H9 (cell line): ENCODE data around the gene SLC15A3. TPM values are rescaled to one million over a fixed set of nuclear protein-coding genes. Genes with fewer than 3 reads are reported as not detected.

Source experiments
- DNase-seq: peaks from one replicate; pipeline ENCODE4 v3.0.0-alpha.2; 2017
- H2AFZ ChIP-seq: one replicate; pipeline ENCODE4 v1.6.1; 2013; ENCODE audit warnings: mild to moderate bottlenecking, low read length, control low read depth, moderate library complexity
- H2AK5ac ChIP-seq: 2 replicates; pipeline ENCODE4 v1.6.1; 2013; ENCODE audit warnings: low read length, control low read depth, mixed read lengths; ENCODE audit not compliant: insufficient read length
- H2BK120ac ChIP-seq: one replicate; pipeline ENCODE4 v1.6.1; 2013; ENCODE audit warnings: low read depth, mild to moderate bottlenecking, low read length, control low read depth, inconsistent platforms; ENCODE audit not compliant: poor library complexity, severe bottlenecking
- H2BK12ac ChIP-seq: 2 replicates; pipeline ENCODE4 v1.6.1; 2013; ENCODE audit warnings: low read length, control low read depth, mixed read lengths, low read depth; ENCODE audit not compliant: insufficient read length
- H2BK15ac ChIP-seq: 2 replicates; pipeline ENCODE4 v1.6.1; 2013; ENCODE audit warnings: low read depth, low read length, control low read depth
- H2BK20ac ChIP-seq: one replicate; pipeline ENCODE4 v1.6.1; 2013; ENCODE audit warnings: low read depth, mild to moderate bottlenecking, low read length, control low read depth, inconsistent platforms; ENCODE audit not compliant: poor library complexity, severe bottlenecking
- H2BK5ac ChIP-seq: 2 replicates; pipeline ENCODE4 v1.6.1; 2013; ENCODE audit warnings: low read length, control low read depth, mixed read lengths; ENCODE audit not compliant: insufficient read length
- H3K14ac ChIP-seq: 2 replicates; pipeline ENCODE4 v1.6.1; 2013; ENCODE audit warnings: low read length, control low read depth; ENCODE audit not compliant: insufficient read depth
- H3K18ac ChIP-seq: 2 replicates; pipeline ENCODE4 v1.6.1; 2013; ENCODE audit warnings: low read depth, mild to moderate bottlenecking, mixed read lengths, low read length, control low read depth; ENCODE audit not compliant: insufficient read length
- H3K23ac ChIP-seq: 2 replicates; pipeline ENCODE4 v1.6.1; 2013; ENCODE audit warnings: low read length, control low read depth, mixed read lengths, low read depth; ENCODE audit not compliant: insufficient read length
- H3K23me2 ChIP-seq: 2 replicates; pipeline ENCODE4 v1.6.1; 2013; ENCODE audit warnings: low read depth, mild to moderate bottlenecking, mixed read lengths, low read length, control low read depth; ENCODE audit not compliant: insufficient read length, poor library complexity, severe bottlenecking
- H3K27ac ChIP-seq: 2 replicates; pipeline ENCODE4 v1.5.1; 2013; ENCODE audit warnings: low read length, control low read depth, mixed read lengths, low read depth; ENCODE audit not compliant: insufficient read length
- H3K27me3 ChIP-seq: 2 replicates; pipeline ENCODE4 v1.6.1; 2013; ENCODE audit warnings: low read length, control low read depth, inconsistent platforms; ENCODE audit not compliant: insufficient read depth
- H3K4ac ChIP-seq: 2 replicates; pipeline ENCODE4 v1.6.1; 2013; ENCODE audit warnings: low read depth, mild to moderate bottlenecking, control low read depth, inconsistent platforms, low read length, moderate library complexity
- H3K4me1 ChIP-seq: 2 replicates; pipeline ENCODE4 v1.6.1; 2013; ENCODE audit warnings: low read length, control low read depth, inconsistent platforms; ENCODE audit not compliant: insufficient read depth
- H3K4me2 ChIP-seq: 2 replicates; pipeline ENCODE4 v1.6.1; 2013; ENCODE audit warnings: low read length, control low read depth, mixed read lengths; ENCODE audit not compliant: insufficient read length, insufficient read depth
- H3K56ac ChIP-seq: 2 replicates; pipeline ENCODE4 v1.6.1; 2013; ENCODE audit warnings: low read depth, mild to moderate bottlenecking, mixed read lengths, low read length, control low read depth; ENCODE audit not compliant: insufficient read length
- H3K79me1 ChIP-seq: 2 replicates; pipeline ENCODE4 v1.6.1; 2013; ENCODE audit warnings: low read depth, mild to moderate bottlenecking, moderate library complexity, low read length, control low read depth, inconsistent platforms; ENCODE audit not compliant: insufficient read depth, poor library complexity, severe bottlenecking
- H3K79me2 ChIP-seq: 2 replicates; pipeline ENCODE4 v1.6.1; 2013; ENCODE audit warnings: low read length, control low read depth, inconsistent platforms; ENCODE audit not compliant: insufficient read depth
- H3K9ac ChIP-seq: 2 replicates; pipeline ENCODE4 v1.6.1; 2013; ENCODE audit warnings: low read length, control low read depth, mixed read lengths; ENCODE audit not compliant: insufficient read length; ENCODE audit errors: extremely low read depth
- H3K9me3 ChIP-seq: one replicate; pipeline ENCODE4 v1.6.1; 2013; ENCODE audit warnings: low read depth, low read length, inconsistent platforms; ENCODE audit not compliant: control insufficient read depth
- H3T11ph ChIP-seq: one replicate; pipeline ENCODE4 v1.6.1; 2013; ENCODE audit warnings: mild to moderate bottlenecking, low read length, control low read depth, inconsistent platforms
- H4K20me1 ChIP-seq: one replicate; pipeline ENCODE4 v1.6.1; 2013; ENCODE audit not compliant: control insufficient read depth, insufficient read length, insufficient read depth
- H4K5ac ChIP-seq: 2 replicates; pipeline ENCODE4 v1.6.1; 2013; ENCODE audit warnings: low read depth, mild to moderate bottlenecking, mixed read lengths, low read length, control low read depth; ENCODE audit not compliant: insufficient read length
- H4K8ac ChIP-seq: replicated peaks from 2 replicates; pipeline ENCODE4 v1.6.1; 2013; ENCODE audit warnings: low read length, control low read depth, mixed read lengths, low read depth; ENCODE audit not compliant: insufficient read length
- H4K91ac ChIP-seq: 2 replicates; pipeline ENCODE4 v1.6.1; 2013; ENCODE audit warnings: low read depth, mild to moderate bottlenecking, moderate library complexity, mixed read lengths, low read length, control low read depth; ENCODE audit not compliant: insufficient read length
- H3K27ac Mint-ChIP-seq, 3 experiments: 2 replicates in 2 of 3; 3 replicates in 1 of 3; pipeline ENCODE4 v1.8.0; 2020 to 2021; ENCODE audit warnings: mixed read lengths in 3 of 3, mild to moderate bottlenecking in 1 of 3, moderate library complexity in 1 of 3
- H3K27me3 Mint-ChIP-seq: 2 replicates; pipeline ENCODE4 v1.8.0; 2021; ENCODE audit warnings: low read depth, mild to moderate bottlenecking, moderate library complexity, mixed read lengths
- H3K36me3 Mint-ChIP-seq, 3 experiments: 2 replicates in 2 of 3; 3 replicates in 1 of 3; pipeline ENCODE4 v1.8.0; 2020 to 2021; ENCODE audit warnings: low read depth in 3 of 3, mixed read lengths in 3 of 3; ENCODE audit not compliant: insufficient read depth in 1 of 3
- H3K4me1 Mint-ChIP-seq, 2 experiments: 2 replicates each; pipeline ENCODE4 v1.8.0; 2020; ENCODE audit warnings: mixed read lengths in 2 of 2
- H3K4me3 Mint-ChIP-seq, 2 experiments: 2 replicates in 1 of 2; 3 replicates in 1 of 2; pipeline ENCODE4 v1.8.0; 2020 to 2021; ENCODE audit warnings: mild to moderate bottlenecking in 2 of 2, mixed read lengths in 2 of 2, moderate library complexity in 1 of 2
- H3K9me3 Mint-ChIP-seq, 2 experiments: 2 replicates in 1 of 2; 3 replicates in 1 of 2; pipeline ENCODE4 v1.8.0; 2020; ENCODE audit warnings: mild to moderate bottlenecking in 2 of 2, mixed read lengths in 2 of 2, moderate library complexity in 1 of 2
- WGBS: extraction: QIAGEN DNeasy Blood & Tissue Kit; methylation state at CpG from one replicate; pipeline ENCODE4 v1.1.7; 2013; ENCODE audit warnings: missing lambda C conversion rate, low lambda C conversion rate, mixed read lengths; ENCODE audit not compliant: insufficient read length; ENCODE audit errors: extremely low coverage; 5-methylcytosine and 5-hydroxymethylcytosine counted together
- total RNA-seq: library from RNA; stranded (reverse); gene quantifications from 2 replicates; pipeline ENCODE4 v1.2.1, GENCODE V29; 2021
- TF ChIP-seq, protein P1 (sequence below): fragments of 200-600 bp; sonication (generic); conservative IDR thresholded peaks from 3 replicates; pipeline ENCODE4 v1.8.0; 2021; ENCODE audit warnings: antibody characterized with exemption, mild to moderate bottlenecking

The SLC15A3 gene
- total RNA-seq, 1 experiment from 2014 or later: 7.0 TPM

DNA sequence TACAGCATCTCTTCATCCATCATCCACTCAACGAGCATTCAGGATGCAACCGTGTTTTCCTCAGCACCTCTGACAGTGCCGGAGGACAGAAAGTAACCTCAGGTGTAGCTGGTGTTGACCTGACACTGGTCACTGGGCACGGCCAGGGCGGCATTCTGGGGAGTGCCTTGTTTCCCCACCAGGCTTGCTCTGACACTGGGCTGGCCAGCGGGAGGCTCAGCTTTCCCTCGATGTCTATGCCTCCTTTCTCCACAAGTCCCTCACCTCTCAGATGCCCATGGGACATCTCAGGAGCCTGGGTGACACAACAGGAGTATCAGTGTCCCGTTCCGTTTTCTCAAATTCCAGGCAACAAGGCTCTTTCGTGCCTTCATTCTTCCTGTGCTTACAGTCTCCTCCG lies 48.5 kb upstream of the SLC15A3 start:
- Histone ChIP-seq H3K23me2 (no peaks in the 10 kb centered on the region), H3K27me3 (peaks cover 7% of the 10 kb centered on the region; the same call in 1 of the 2 replicates), H3K18ac (no peak overlapping the region), H3K9ac (no peak overlapping the region), H2BK5ac (no peak overlapping the region), H4K8ac (no peak overlapping the region), H3K56ac (no peak overlapping the region), H3K14ac (no peak overlapping the region), H3K79me2 (no peaks in the 10 kb centered on the region), H3K4me1 (no peaks in the 10 kb centered on the region), H2BK12ac (no peak overlapping the region), H3K23ac (no peak overlapping the region), H3K4me2 (no peak overlapping the region), H2BK120ac (no peak overlapping the region), H4K91ac (no peak overlapping the region), H2BK15ac (no peak overlapping the region), H4K20me1 (no peaks in the 10 kb centered on the region), H2AFZ (no peak overlapping the region), H3T11ph (no peak overlapping the region), H4K5ac (no peak overlapping the region), H2BK20ac (no peak overlapping the region), H3K9me3 (no peaks in the 10 kb centered on the region), H3K4ac (no peak overlapping the region), H3K79me1 (no peaks in the 10 kb centered on the region), H3K27ac (no peak overlapping the region), H2AK5ac (no peak overlapping the region)
- Mint-ChIP-seq H3K36me3 (no peaks in the 10 kb centered on the region), H3K4me3 (no peak overlapping the region), H3K27ac (no peak overlapping the region), H3K27me3 (peaks cover 64% of the 10 kb centered on the region), H3K4me1 (peaks cover 8 to 16% of the 10 kb centered on the region in 2 experiments), H3K9me3 (no peaks in the 10 kb centered on the region)
- DNase-seq: no peak
- no CpG with 5 or more reads among the region's 11 CpGs for WGBS
- TF ChIP-seq, protein P1, sequence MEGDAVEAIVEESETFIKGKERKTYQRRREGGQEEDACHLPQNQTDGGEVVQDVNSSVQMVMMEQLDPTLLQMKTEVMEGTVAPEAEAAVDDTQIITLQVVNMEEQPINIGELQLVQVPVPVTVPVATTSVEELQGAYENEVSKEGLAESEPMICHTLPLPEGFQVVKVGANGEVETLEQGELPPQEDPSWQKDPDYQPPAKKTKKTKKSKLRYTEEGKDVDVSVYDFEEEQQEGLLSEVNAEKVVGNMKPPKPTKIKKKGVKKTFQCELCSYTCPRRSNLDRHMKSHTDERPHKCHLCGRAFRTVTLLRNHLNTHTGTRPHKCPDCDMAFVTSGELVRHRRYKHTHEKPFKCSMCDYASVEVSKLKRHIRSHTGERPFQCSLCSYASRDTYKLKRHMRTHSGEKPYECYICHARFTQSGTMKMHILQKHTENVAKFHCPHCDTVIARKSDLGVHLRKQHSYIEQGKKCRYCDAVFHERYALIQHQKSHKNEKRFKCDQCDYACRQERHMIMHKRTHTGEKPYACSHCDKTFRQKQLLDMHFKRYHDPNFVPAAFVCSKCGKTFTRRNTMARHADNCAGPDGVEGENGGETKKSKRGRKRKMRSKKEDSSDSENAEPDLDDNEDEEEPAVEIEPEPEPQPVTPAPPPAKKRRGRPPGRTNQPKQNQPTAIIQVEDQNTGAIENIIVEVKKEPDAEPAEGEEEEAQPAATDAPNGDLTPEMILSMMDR: no peak
